Activated CD8-positive, alpha-beta memory T cell treated with anti-CD3 and anti-CD28 coated beads, Interleukin-2, amount 50 U/mL, for 1 hour (primary cell): ENCODE data around the gene ZEB2.

ENCODE experiments used
- DNase-seq: peaks from one replicate; pipeline ENCODE4 v3.0.0-alpha.2; 2020; ENCODE audit errors: extremely low read depth

ZEB2 gene

DNA sequence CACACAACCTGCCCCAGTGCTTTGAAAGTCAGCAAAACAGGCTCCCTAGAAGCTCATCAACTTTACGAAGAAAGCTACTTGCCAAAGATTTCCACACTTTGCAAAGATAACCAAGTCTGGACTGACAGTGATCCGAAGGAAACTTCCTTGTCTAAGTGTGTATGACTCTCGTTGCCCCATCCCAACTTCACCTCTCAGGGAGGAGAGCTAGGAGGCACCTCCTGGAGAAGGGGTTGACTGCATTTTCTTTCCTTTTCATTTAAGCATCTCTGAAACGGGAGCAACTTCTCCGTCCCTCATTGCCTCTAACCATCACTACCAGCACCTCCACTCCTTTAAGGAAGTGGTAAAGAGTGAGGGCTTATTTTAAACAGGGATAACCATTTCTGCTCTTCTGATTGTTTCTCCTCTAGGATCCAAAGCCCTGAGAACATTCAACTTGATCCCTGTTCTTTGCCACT lies 7.0 kb downstream of the ZEB2 start:
- no peak for DNase-seq

DNA sequence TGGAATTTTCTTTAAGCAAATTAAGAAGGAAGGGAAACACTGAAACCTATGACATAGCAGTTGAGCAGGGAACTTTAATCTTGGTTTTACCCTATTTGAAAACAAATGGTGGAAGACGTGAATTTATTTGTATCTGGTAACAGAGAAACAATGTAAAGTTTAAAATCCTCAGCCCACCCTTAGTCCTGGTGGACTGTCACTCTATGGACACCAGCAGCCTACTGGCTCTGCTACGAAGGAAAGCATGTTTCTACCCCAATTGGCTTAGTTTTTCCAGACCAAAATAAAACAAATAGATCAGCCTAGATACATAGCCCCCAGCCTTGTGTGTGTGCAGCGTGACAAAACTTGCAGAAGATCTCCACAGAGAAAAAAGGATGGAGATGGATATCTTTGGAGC lies 7.4 kb downstream of the ZEB2 start:
- DNase-seq: no peak

DNA sequence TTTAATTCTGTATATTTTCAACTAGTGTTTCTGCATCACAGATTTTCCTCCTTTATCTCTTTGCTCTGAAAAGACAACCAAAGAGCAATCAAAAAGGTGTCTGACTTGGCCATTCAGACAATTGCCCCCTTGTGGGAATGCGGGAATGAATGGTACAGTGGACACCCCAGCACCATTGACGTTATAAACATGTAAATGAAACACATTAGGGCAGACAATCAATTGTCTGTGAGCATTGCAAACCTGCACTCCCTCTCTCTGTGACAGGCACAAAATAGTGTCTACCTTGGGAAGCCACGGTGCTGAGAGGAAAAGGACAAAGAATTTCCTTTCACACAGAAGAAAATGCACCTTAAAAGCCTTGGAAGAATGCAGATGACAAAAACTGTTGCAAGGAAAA lies 8.0 kb downstream of the ZEB2 start:
- no peak for DNase-seq

DNA sequence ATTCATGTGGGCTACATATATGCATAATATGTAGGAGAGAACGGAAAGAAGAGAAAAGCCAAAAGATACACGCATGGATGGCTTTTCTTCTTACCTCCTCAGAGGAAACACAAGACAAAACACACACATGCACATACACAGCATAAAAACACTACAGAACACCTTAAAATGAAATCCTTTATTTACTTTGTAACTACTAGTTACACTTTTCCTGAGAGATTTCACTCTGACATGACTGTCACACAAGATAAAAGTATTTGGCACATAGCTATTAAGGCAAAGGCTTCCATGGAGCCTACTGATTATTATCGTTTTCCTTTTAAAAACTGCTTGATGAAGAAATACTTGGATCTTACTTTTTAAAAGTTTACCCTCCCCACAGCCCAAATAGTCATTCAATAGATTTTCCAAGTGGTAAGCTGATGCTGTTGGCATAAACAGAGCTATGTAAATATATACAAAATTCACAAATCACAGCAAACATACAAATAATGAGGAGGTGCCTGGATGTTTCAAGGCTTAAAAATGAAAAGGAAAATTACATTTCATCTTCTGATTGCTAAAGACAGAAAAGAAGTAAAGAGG lies 8.6 kb downstream of the ZEB2 start:
- no peak for DNase-seq

DNA sequence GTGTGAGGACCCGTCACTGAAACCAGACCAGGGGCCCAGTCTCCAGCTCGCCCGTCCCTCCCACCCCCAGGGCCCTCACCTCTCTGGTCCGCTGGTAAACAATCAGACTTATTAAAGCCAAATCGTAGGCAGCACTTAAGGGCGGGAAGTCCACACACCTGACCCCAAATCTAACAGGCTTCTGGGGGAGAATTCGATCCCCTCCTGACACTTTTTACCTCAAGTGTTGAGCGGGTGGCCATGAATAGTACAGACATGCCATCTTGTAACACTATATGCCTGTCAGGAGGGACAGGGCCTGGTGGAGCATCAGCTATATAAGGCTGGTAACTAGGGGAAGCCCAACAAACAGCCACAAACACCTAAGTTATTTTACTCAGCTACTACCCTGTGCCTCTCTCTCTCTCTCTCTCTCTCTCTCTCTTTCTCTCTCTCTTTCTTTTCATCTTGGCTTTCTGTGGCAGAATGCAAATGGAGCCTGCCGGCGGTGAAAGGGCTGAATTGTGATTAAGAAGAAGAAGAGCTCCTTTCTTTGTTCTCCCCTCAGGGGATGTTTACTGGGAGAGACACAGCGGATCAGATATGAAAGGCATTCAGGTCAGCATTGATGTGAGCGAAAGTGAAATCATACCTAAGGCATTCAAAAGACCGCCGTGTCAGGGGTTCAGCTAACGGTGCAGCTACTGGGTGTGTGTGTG lies 9.5 kb downstream of the ZEB2 start:
- DNase-seq: no peak

DNA sequence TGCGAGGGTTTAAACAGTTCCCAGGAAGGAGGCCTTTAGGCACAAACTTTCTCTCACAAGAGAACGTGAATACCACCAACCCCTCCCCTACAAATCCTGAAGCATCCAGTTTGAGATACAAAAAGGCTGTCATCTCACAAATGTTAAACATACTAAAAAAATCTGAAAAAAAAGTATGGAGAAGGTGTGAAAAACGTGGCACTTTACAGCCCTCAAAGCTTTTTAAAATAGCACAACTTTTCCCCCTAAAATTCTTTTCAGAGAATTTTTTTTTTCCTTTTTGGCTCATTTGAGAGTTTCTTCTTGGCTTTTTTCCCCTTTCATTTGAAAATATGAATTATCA lies 10.1 kb downstream of the ZEB2 start:
- no peak for DNase-seq

DNA sequence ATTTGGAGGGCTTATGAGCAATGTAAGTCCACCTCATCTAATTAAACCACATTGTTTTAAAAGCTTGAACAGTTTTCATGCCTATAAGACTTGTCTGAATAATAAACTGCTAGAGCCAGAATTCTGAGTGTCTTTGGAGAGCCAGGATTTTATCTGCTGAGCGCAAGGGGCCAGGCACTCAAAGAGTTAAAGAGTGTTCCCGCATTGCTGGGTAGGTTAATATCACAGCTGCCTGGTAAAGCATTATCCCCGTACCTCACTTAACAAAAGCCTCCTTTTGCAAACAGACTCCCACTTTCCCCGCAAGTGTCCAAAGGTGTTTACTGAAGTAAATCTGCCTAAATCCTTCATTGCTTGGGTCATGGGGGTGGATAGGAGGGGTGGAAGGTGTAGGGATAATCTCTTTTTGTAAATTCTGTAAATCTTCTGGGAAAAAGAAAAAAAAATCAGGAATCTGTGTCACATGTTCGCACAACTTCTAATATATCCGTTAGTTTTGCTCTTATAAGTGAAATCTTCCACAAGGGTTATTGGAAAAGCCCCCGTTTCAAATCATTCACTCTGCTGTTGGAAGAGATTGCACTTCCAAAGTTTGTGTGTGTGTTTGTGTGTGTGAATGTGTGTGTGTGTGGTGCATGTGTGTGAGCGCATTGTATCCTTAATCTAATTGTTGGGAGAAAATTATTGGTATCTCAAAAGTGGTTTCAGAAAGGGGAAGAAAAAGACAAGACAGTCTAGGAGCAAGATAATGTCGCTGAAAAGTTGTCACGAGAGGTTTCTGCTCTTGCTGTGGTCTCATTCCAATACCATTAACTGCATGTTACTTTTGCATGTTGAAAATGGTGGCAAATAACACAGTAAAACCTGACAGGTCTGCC lies 10.7 kb downstream of the ZEB2 start:
- no peak for DNase-seq

DNA sequence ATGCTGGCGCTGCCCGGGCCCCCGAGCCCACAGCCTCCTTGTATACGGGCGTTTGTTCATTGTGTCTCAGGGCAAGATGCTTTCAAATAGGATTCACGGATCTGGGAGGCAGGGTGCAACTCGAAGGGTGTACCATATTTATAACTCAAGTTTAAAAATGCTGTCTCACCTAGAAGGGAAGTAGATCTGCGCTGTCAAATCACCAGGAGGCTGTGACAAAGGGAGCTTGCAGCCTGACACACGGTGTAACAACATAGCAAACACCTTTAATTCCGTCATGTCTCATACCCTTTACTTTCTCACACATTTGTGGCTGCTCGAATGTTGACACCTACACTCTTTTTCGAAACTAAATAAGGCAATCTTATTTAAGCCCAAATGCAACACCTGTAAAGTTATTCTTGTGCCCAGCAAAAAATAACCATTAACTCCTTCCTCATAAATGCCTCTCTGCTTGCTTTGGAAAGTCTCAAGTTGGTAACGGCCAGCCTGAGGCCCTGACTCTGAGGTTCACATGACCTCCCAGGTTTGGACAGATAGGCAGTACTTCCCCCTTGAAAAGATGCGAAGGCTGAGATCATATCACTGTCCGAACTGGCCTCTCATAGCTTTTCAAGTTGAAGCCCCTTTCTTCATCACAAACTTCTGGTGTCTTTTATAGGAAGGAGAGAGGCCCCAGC lies 11.6 kb downstream of the ZEB2 start:
- no peak for DNase-seq

DNA sequence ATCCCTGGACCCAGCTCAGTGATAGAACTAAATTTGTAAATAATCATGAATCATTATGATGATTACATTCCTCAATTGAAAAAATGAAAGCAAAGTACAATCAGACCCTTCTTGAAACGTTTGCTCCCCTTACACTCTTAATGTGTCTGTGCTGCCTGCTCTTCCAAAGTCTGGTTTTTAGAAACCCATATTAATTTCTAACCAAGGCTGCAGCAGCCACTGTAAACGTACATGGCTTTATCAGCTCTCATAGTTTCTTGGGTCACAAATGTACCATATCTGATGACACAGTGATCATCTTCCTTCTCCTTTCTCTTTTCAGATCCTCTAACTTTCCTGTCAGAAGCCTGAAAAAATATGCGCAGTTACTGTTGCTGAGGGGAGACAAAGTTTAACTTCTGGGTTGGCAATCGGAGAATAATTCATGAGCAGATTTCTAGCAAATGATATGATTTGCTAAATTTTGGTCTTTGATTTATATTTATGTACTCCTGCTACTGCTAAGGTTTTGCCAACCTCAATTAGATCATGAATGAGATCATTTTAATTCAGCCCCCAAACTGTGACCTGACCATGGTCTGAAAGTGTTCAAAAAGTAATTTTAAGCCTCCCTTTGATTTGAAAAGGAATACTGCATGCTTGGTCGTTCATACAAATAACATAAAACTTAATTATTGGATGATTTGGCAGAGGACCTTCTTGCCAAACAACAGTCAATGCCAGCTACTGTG lies 12.3 kb downstream of the ZEB2 start:
- no peak for DNase-seq

DNA sequence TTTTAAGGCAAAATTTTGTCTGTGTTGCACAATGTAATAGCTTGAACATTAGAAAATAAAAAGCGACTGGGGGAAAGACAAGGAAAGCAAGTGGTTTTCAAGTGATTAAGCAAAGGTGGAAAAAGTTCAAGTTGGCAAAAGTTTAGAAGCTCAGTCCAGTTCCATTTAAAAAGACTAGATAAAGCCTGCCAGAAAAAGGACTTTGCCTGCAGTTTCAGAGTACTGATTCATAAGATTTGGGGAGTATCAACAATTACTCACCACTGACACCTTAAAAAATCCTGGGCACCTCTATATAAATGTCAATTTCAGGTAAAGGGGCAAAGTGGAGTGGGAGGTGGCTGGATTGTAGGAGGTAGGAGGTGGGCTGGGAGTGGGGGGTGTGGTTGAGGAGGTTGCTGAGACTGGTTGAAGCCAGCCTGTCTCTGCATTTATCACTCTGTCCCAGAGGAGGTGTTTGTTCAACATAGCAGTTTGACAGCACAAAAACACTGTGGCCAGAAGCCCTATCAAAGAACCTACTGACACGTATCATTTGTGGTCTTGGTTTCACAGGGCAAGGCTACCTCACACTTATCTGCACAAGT lies 14.6 kb downstream of the ZEB2 start:
- DNase-seq: no peak

DNA sequence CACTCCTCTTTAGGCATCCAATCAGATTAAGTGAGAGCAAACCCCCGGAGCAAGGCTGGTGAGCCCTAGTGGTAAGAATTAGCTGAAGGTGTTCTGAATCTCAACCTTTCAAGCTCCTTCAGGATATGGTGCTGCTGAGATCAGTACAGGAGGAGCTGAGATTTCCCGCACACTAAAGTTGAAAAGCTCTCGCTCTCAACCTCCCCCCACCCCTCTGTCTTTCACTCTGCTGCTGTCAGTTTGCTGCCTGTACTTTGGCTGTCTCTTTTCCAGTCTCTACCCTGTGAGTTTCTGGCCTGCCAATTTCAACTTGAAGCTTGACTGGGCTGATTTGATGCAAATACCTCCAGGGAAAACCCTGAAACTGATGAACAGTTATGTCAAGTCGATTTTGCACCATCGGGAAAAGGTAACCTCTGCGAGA lies 15.7 kb downstream of the ZEB2 start:
- no peak for DNase-seq

DNA sequence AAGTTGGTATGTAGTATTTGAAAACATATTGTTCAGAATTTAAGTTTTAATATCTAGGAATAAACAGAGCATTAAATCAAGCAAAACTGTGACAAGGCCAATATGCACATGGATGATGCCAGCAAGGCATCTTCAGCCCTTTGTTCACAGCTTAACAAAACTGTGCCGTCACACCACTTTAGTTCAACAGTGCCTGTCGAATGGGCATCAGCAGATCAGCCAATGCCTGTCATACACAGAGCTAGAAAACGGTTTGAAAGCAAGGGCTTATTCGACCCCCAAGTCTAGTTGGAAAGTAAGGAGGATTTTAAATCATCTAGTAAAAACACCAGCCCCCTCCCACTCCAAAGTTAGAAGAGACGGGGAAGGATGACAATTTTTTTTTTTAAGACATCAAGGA lies 16.7 kb downstream of the ZEB2 start:
- DNase-seq: no peak

DNA sequence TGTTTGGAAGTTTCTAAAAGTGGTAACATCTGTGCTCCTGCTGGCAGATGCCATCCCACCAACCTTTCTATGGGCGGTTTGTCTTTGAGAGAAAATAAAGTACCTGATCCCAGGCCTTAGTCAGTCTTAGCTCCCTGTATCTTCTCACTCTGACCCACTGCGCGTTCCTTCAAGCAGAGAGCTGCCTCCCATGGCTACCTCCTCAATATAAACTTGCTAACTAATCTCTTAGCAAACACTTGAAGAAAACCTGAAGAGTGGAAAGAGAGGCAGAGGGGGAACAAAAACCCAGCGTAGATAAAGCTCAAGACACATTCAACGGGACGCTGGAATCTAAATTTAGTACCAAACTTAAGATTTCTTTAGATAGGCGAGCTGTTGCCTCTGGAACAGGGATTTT lies 17.6 kb downstream of the ZEB2 start:
- DNase-seq: no peak

DNA sequence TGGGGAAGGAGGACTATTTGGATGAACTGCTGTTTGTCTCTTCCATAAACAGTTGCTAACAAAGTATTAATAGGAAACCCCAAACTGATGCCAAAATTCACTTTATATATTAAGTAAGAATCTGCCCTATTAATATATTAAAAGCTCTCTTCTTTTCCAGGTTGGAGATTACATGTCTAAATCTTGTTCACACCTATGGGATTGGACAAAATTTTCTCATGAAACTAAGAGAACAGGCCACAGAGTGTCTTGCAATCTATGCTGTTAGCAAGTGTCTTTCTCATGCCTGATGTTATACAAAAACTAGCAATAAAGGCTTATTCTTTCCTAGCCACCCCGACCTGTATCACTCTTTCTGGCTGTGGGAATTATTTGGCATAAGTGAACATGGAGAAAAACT lies 18.3 kb downstream of the ZEB2 start:
- DNase-seq: no peak

DNA sequence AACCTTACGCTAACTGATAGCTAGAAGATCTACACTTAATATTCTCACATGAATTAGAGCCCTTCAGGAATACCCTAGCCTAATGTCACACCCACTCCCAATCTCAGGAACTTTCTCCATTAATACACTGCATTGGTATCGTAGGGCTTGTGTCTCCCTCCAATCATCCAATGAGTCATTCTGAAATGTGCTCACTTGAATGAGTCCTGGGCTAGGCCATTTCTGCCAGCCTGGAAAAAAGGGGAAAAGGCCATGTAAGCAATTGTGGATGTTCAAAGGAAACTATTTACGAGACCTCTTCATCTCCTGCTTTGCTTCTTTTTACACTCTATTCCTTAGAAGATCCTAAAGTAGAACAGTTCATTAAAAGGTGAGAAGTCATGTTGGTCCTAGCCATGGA lies 18.8 kb downstream of the ZEB2 start:
- DNase-seq: no peak

DNA sequence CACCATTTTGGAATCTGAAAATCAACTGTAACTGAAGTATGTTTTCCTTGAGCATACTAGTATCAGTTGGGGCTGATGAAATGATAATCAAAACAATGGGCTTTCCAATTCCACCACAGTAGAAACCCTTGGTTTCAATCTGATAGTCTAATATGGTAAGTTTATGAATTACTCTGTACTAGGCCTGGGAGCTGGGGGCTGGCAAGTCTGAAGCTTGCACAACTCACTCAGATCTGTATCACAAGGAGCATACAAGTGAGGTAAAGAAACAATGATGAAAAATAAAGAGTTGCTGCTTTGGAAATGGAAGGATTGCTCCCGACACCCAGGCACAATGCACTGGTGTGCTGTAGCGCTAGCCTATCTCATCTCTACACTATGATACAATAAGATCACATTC lies 19.4 kb downstream of the ZEB2 start:
- DNase-seq: no peak

DNA sequence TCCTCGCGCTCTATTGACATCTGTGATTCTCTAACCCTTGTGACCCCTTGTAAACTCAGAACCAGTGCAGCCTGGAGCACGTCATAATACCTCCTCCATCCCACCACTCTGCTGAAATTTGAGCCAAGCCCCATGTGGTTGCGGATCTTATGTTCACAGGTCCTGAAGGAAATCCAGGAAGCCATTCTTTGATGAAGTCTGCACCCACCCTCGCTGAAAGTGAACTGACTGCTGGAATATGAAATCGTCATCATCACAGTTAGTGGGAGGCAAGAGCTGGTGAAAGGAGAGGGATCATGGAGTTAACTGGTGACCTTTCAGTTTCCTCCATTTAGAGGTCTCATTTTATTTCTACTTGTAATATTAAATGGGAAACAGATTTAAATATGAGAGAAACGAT lies 21.6 kb downstream of the ZEB2 start:
- DNase-seq: no peak

DNA sequence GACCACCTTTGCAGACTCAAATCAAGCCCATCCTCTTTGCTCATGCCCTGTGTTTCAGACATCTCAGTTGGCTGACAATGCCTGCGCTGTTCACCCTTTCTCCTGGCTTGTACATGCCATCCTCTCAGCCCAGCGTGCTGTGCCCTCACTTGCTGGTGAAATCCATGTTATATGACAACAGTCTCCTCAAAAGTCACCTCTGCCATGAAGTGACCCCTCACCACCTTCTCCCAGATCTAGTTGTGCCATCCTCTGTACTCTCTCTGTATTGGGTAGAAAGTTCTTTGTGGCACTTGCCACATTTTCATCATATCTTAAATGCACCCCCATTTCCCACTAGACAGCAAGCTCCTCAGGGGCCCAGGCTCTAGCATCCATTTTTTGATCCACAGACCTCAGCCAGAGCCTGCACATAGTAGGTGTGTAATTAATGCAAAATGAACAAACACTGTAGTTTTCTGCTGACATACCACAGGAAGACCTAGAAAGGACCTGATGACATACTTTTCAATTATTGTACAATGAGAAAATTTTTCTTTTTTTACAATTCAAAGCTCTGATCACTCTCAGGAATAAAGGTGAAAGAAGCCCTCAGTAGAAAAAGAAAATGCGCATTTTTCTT lies 22.8 kb downstream of the ZEB2 start:
- no peak for DNase-seq

DNA sequence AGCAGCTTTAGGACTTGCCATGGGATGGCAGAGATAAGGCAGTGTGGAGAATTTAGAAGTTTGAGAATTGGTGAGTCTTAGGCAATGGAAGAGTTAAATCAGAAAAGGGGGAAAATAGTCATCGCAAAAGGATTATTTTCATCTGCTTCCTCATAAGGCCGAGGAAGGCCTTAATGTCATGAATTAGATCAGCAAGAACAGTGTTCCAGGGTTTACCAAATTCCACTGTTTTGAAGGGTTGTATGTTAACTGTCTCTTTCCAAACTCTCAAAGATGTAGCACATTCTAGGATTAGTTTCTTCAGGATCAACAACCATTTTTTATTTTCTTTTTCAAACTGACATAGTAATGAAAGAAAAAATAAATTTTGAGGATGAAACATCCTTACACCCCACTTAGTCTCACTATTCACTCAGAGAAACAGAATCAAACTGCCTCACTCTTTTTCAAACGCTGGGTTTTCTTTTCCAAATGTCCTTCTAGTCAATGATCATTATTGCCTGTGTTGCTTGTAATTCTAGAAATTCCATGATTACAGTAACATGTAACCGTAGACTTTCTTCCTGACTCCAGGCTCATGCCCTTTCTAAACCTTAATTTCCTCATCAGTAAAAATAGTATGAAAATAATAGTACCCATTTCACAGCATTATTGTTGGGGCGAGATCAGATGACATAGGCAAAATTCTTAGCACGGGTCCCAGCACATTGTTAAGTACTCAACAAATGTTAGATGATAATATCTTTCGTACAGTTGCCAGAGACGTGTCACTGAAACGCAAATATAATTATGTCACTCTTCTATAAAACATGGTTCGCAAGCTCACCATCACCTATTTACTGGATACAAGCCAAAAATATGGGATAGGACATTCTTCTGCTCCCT lies 23.6 kb downstream of the ZEB2 start:
- no peak for DNase-seq
